Suprapubic skin (tissue), 3 donors: ENCODE data around the gene PAXX.

ENCODE experiments used
- POLR2AphosphoS5 ChIP-seq, 3 donors: sonication (generic); formaldehyde crosslinking; IDR thresholded peaks; one replicate each; pipeline ENCODE4 v1.6.1; 2017; ENCODE audit warnings: antibody characterized with exemption in 3 of 3
- TF ChIP-seq, protein P1 (sequence below), 2 donors: fragments of 200-600 bp in 1 of 2; fragments of 450-650 bp in 1 of 2; sonication (generic) in 1 of 2; IDR thresholded peaks; one replicate each; pipeline ENCODE4 v1.5.1; 2016 to 2019; ENCODE audit warnings: antibody characterized with exemption in 2 of 2, mild to moderate bottlenecking in 1 of 2, moderate library complexity in 1 of 2

DNA sequence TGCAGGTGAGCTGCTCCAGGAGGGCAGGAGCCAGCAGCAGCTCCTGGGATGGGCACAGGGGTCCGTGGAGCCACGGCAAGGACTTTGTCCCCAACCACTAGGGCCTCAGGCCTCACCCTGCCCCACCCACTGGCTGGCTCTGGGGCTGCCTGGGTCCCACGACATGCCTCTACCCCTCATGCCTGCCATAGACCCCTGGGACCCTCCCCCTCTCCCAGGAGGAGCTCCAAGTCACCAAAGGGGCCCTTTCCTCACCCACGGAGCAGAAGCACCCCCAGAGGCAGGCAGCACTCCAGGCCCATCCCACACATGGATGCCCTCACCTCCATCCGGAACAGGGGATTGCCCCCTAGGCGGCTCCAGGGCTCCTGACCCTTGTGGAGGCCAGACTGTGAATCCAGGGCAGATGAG, 29.4 kb downstream of the PAXX start:
- TF ChIP-seq, protein P1, sequence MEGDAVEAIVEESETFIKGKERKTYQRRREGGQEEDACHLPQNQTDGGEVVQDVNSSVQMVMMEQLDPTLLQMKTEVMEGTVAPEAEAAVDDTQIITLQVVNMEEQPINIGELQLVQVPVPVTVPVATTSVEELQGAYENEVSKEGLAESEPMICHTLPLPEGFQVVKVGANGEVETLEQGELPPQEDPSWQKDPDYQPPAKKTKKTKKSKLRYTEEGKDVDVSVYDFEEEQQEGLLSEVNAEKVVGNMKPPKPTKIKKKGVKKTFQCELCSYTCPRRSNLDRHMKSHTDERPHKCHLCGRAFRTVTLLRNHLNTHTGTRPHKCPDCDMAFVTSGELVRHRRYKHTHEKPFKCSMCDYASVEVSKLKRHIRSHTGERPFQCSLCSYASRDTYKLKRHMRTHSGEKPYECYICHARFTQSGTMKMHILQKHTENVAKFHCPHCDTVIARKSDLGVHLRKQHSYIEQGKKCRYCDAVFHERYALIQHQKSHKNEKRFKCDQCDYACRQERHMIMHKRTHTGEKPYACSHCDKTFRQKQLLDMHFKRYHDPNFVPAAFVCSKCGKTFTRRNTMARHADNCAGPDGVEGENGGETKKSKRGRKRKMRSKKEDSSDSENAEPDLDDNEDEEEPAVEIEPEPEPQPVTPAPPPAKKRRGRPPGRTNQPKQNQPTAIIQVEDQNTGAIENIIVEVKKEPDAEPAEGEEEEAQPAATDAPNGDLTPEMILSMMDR (IDR thresholded peaks at IDR 0.05): no peak
- TF ChIP-seq POLR2AphosphoS5 (IDR thresholded peaks at IDR 0.05): no peak
